ENCODE measurements around the gene FKBP9.
"Not testable (repeated sequence)": the region's sequence is repeated elsewhere in the genome, so short reads cannot be mapped to it uniquely, and the experiment has no call there.

FKBP9 gene

DNA sequence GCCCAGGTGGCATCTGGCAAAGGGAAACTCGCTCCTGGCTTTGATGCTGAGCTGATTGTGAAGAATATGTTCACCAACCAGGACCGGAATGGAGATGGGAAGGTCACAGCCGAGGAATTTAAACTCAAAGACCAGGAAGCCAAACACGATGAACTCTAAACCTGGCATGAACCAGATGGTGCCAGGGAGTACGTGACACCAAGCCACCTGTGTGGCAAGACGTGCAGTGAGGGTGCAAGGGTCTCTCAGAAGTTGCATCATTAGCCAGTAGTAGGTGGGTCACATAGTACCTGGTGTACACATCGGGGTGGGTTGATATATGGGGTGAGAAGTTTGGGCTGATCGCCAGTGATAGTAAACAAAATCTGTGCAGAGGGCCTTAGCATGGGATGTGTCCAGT is 48.0 kb downstream of the FKBP9 start:
- not testable (repeated sequence) for DNase-seq (ENCODE audit: low read depth)

DNA sequence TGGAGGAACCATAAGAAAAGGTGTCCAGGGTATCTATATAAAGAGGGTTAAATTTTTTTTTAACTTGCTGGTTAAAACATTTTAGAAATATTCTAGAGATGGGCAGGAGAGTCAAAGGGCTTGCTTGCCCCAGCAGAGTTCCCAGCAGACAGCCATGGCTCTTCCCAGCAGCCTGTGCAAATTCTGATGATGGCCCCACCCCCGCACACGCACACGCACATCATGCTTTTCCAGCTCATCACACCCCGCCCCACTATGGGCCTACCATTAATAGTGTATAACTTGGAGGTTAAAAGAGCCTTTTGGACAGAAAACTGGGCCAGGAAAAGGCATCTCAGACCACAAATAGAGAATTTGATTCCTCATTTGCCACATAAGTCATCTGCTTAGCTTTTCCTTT is 48.5 kb downstream of the FKBP9 start:
- not testable (repeated sequence) for DNase-seq (ENCODE audit: low read depth)

DNA sequence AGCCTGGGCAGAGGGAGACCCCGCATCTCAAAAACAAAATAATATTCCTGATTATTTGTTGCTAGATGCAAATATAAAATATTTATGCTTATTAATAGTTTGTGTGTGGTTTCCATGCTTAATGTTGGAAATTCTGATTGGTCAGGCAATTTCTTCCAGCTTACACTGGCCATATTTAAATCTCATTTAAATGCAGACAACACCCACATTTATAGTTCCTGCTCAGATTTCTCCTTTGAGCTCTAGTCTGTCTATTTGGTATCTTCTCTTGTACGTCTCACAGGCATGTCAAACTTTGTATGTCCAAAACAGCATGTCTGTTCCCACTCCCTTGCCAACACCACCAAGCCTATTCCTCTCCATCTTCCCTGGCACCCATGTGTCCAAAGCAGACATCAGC is 52.5 kb downstream of the FKBP9 start:
- DNase-seq (ENCODE audit: low read depth), result no peak

DNA sequence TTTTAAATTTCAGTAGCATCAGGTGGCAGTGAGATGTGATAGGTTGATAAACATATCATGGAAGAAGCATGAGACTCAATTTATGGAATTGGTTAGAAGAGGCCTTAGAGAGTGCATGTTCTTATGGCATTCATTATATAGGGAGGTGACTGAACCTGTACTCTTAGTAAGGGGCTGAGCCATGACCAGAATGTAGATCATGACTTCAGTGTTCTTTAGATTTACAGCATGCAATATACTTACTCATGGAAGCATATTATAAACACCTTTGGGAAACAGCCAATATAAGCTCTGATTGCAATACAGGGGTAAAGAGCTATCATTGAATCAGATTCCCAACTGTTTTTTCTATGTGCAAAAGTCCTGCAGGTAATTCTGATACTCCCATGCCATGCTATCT is 55.1 kb downstream of the FKBP9 start:
- no peak for DNase-seq (ENCODE audit: low read depth)

DNA sequence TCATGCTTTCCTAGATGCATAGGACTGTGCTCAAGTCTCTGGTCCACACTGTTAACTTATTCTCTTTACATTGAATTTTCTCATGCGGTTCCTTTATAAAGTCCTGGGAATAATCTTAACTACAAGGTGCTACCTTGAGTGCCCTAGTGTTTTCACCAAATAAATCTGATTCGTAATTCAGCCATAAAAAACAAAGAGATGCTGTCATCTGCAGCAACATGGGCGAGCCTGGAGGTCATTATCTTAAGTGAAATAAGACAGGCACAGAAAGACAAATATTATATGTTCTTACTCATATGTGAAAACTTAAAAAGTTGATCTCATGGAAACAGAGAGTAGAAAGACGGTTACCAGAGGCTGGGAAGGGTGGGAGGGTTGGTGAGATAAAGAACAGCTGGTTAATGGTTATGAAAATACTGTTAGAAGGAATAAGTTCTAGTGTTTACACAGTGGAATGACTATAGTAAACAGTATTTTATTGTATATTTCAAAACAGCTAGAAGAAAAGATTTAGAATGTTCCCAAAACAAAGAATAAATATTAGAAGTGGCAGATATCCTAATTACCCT is 67.0 kb downstream of the FKBP9 start:
- DNase-seq (ENCODE audit: low read depth), result no peak

DNA sequence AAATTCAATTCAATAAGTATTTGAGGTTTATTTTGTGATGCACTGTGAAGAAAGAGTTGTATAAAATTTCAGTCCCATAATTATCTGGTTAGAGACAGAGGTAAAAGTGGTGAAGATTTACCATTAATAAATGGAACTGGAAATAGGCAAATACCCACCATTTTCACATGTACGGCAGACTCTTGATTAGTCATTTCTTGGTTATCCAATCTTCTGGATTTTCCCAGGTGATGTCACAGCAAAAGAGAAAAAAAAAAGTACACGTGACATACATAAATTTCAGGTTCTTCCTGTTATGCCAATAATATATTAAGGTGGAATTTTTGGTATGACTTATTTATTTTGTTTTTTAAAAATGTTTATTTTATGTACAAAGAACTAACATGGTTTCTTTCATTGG is 78.5 kb downstream of the FKBP9 start:
- DNase-seq (ENCODE audit: low read depth), result no peak

DNA sequence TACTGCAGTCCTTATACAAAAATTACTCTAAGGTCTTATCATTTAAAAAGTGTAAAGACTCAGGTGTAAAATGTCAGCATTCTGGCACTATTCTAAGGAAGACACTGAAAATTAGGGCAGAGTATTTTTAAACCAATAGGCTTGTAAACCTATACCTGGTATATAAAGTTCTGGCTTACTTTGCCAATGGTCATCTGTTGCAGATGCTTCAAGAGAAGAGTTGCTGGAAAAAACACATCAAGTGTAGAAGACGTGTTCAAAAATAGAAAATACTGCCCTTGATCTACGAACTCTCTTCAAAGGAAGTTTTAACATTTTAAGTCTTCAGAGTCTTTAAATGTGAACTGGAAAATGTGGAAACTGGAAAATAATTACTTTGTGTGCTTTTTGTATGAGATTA is 81.4 kb downstream of the FKBP9 start:
- DNase-seq (ENCODE audit: low read depth), result no peak

DNA sequence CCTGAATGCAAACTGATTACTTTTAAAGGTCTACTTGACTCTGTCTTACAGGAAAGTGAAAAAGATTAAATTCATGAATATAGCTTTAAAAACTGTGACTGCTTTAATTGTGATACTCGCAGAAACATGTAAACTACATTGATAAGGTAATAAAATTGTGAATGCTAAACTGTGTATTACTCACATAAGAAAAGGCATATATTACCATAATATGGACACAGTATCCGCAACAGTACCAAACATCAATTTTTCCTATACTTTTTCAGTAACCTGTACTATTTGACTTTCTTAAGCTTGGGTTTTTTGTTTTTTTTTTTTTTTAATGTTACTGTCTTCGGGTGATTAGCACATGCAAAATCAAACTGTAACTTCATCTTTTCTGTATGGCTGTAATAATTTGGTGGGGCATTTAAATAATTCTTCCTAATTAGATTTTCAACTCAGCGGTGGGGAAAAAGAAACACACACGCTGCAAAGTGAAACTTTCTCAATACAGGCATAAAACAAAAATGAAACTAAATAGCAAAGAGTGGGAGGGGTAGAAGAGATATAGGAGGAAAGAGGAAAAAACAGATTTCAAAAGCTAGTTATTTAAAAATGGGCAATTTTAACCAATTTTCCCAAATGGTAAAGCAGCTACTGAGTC is 82.1 kb downstream of the FKBP9 start:
- DNase-seq (ENCODE audit: low read depth), result no peak

DNA sequence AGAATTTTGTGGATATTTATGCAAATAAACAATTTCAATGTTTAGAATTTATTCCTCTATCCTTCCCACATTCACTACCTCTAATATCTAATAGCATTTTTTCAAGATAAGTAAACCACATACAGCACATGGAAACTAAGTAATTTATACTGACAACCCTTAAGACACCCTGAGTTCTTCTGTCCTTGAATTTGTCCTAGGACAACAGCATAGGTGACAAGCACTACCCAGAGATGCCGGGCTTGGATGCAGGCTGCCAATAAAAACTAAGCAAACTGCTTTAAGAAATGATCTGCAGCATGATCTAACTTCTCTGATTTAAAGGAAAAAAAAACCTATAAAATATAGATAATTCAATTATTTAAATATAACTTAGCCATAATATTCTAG is 82.7 kb downstream of the FKBP9 start:
- no peak for DNase-seq (ENCODE audit: low read depth)

DNA sequence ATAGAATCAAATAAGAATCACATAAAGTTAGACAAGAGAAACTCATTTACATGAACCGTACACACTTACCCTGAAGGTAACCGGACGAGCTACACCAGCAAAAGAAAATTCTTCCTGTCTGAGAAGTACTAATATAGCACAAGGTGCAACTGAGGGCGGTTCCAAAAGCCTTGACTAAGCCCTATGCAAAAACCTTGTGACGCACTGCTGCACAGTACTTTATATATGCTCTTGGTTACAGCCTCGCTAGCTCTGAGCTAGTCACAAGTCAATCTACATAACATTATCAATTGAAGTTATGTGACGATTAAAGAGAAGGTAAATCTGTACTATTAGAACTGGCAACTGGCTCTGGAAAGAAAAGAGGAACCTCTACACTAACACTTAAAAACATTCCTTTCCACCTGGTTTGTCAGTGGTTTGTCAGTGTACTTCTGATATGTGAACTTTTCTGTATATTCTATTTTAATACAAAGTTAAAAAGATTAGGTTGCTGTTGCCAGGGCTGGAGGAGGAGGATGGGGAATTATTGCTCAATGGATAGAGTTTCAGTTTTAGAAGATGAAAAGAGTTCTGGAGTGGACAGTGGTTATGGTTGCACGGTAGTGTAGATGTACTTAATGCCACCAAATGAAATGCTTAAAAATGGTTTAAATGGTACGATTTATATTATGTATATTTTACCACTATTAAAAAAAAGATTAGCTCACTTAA is 83.7 kb downstream of the FKBP9 start:
- DNase-seq (ENCODE audit: low read depth), result peak; percentile 35

DNA sequence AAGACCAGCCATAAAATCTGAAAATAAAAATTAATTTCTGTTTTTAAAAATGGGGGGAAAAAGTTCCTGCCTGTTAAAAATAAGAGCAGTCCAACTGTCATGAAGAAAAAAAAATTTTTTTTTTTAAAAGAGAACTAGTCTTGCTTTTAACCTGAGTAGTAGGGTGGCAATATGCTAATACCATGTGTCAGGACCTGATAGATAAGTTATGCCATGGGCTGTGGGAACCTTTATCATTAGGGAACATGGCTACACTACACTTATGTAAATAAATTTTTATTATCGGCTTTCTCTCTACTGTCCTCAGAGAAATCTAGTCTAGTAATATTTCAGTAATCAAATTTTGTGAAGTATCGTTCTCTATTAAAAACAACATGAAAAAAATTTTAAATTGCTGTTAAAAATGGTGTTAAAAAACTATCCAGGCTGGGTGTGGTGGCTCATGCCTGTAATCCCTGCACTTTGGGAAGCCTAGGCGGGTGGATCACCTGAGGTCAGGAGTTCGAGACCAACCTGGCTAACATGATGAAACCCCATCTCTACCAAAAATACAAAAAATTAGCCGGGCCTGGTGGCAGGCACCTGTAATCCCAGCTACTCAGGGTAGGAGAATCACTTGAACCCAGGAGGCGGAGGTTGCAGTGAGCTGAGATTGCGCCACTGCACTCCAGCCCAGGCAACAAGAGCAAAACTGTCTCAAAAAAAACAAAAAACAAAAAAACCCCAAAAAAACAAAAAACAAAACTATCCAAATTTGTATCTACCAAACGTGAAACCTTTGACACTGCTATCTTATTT is 84.6 kb downstream of the FKBP9 start:
- no peak for DNase-seq (ENCODE audit: low read depth)

DNA sequence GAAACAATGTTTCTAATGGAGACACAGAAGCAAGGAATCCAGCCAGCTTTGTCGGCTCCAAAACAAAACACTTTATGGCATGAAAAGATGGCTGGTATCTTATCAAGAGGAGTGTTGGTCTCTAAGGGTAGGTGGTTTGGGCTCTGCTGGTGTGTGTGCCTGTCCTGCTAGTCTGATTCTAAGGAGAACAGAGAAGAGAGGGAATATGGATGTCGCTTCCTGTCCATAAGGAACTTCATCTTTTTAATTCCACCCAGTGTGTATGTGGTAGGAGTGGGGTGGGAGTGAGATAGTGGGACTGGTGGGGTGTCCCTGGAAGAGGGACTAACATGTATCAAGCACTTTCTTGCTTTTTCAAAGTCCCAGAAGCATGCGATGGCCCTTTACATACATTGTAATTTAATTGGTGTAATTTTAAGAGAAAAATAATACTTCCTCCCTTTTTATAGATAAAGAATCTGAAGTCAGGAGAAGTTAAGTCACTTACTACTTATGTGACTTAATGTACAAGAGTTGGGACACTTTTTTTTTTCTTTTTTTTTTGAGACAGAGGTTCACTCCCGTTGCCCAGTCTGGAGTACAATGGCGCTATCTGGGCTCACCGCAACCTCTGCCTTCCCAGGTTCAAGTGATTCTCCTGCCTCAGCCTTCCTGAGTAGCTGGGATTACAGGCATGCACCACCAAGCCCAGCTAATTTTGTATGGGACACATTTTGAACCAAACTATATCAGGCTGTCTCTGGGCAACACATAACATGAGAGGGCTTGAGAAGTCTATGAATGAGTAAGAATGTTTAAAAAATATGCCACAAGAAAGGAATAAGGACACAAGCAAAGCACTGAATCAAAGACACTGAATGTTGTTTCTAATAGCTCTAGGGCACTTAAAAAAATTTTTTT is 86.5 kb downstream of the FKBP9 start:
- no peak for DNase-seq (ENCODE audit: low read depth)

DNA sequence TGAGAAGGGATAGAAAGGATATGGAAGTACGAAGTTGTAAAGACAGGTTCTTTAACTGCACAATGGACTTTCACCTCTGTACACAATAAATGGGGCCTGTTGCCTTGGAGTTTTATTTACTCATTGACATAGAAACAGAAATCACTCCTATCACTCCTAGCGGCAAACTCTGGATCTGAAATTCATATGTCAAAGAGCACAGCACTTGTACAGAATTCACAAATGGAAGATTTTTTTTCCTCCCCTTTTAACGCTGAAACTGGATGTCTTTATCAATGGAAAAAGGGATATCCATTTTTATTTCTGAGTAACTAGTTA is 87.1 kb downstream of the FKBP9 start:
- no peak for DNase-seq (ENCODE audit: low read depth)

DNA sequence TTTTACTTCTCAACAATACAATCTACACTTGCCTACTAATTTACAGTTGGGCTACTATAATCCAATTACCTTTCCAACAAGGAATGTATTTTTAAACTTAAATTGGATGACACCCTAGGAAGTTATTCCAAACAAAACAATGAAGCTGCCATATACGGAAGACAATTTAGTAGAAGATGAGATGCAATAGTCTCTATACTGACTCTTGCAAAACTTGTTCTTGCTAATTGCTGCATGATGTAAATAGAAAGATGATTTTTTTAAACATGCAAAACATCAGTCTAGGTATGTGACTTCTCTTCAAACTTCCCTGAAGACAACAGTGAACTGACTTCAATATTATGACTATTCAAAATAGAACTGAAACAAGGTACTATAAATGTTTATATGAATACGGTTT is 87.7 kb downstream of the FKBP9 start:
- no peak for DNase-seq (ENCODE audit: low read depth)

DNA sequence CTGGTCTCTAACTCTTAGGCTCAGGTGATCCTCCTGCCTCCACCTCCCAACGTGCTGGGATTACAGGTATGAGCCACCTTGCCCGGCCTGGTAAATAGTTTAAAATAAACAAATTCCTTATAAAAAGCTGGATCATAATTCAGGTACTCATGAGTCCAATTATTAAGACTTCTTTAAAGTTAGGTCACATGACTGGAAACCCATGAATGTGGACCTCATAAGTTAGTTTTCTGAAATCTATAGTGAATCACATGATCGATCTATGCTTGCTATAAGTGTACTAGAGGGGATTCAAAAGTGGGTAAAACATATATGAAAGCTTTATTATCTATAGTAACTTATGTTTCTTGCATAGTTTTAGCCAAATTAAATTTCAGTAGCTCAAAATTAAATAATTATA is 91.0 kb downstream of the FKBP9 start:
- DNase-seq (ENCODE audit: low read depth), result no peak

DNA sequence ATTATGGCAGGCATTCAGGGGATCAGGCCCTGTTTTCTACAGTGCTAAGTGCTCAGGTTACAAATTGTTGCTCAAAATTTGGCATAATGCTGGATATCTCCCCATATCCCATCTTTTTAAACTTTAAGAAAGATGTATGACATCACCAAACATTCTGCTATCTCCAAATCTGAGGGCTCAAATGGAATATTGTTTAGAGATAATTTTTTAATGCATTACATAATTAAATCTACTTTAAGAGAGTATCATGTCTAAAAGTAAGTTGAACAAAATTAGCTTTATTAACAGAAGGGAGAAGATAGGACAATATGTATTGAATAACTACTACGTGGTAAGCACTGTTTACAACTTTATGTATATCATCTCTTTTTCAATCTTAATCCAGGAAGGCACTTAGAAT is 91.5 kb downstream of the FKBP9 start:
- no peak for DNase-seq (ENCODE audit: low read depth)

DNA sequence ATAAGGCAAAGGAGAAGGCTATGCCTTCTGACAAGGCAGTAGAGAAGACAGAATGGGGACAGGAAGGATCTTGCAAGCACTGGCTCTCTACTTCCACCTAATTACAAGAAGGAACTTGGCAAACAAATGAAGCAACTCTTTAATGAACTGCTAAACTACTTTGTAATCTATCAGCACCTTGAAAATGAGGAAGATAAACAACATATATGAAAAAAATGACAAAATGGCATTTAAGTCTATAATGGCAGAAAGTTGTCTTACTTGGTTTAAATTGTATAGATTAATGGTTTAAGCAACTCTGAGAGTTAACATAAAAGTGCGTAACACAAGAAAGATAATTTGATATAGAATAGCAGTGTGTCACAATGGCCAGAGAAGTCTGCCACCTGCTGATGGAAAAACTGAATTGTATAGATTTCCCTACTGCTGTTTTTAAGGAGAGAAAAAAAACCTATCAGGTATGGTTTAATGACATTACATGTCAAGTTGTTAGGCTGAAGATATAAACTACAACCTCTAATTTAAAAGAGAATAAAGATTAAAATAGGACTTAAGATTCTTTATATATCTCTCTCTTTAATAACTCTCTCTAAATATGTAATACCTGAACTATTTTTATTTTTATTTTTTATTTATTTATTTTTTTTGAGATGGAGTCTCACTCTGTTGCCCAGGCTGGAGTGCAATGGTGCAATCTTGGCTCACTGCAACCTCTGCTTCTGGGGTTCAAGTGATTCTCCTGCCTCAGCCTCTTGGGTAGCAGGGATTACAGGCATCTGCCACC is 93.5 kb downstream of the FKBP9 start:
- no peak for DNase-seq (ENCODE audit: low read depth)

DNA sequence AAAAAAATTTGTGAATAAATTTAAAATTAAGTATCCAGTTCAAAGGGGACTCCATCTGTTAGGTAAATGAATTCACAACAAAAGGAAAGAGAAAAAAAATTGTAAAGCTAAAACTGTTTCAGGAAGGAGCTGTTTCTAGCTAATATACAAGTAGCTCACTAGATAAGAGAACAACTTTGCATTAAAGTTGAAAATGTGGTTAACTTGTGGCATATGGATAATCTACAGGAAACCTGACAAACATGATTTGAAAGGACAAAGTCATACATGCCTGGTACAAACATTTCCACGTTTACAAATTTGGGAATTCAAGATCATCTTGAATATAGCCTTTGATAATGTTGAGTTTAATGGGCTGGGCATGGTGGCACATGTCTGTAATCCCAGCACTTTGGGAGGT is 96.5 kb downstream of the FKBP9 start:
- no peak for DNase-seq (ENCODE audit: low read depth)

DNA sequence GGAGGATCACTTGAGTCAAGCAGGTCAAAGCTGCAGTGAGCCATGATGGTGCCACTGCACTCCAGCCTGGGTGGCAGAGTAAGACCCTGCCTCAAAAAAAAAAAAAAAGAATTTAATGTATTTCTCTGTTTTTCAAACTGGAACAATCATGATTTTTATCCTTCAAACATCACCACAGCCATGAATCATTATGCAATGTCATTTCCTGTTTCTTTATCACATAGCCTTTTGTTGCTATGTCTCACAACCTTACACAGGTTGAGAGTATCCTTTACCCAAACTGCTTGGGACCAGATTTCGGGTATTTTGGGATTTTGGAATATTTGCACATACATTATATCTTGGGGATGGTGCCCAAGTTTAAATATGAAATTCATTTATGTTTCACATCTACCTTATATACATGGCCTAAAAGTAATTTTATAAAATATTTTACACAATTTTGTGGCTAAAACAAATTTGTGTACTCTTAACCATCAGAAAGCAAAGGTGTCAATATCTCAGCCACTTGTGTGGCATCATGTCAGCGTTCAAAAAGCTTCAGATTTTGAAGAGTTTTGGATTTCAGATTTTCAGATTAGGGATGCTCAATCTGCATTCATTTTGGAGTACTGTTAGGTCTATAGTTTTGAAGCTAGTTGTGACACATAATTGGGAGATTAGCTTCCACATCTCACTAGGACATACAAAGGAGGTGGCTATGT is 97.2 kb downstream of the FKBP9 start:
- DNase-seq (ENCODE audit: low read depth), result no peak

DNA sequence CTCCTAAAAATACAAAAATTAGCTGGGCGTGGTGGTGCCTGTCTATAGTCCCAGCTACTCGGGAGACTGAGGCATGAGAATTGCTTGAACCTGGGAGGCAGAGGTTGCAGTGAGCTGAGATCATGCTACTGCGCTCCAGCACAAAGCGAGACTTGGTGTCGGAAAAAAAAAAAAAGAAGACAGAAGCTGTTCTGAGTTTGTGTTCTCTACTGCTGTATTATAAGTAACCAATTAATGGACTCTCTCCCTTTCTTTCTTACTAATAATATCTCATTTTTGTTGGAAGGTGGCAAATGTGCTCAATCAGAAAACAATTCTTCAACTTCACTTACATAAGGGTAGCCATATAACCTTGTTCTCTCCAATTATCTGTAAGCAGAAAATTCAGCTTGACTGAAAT is 97.9 kb downstream of the FKBP9 start:
- no peak for DNase-seq (ENCODE audit: low read depth)
